Measurements from ENCODE around the gene CRACR2A.

Gene CRACR2A

GRCh38 chr12:3583656-3584334 is 169.1 kb downstream of the CRACR2A start:
- H3K27me3 ChIP-seq (ENCODE audit: insufficient read depth, poor library complexity, severe bottlenecking) = no peaks in the 10 kb centered on the region
- H3K4me3 ChIP-seq (ENCODE audit: severe bottlenecking) = no peak overlapping the region
- TF ChIP-seq CTCF (IDR thresholded peaks at IDR 0.05; ENCODE audit: poor library complexity, severe bottlenecking) = no peak
- DNase-seq (ENCODE audit: low spot score) (no peak), ATAC-seq (ENCODE audit: low read depth) (no peak)
- H3K4me1 ChIP-seq (ENCODE audit: insufficient read depth, poor library complexity, severe bottlenecking) = no peaks in the 10 kb centered on the region
- H3K9me3 ChIP-seq (ENCODE audit: severe bottlenecking) = no peaks in the 10 kb centered on the region
- H3K27ac ChIP-seq (ENCODE audit: poor library complexity, severe bottlenecking) = no peak overlapping the region
- H3K36me3 ChIP-seq (ENCODE audit: low read depth) = no peaks in the 10 kb centered on the region

- no peak for TF ChIP-seq CTCF (IDR thresholded peaks at IDR 0.05; ENCODE audit: poor library complexity, severe bottlenecking)
- H3K4me1 ChIP-seq (ENCODE audit: insufficient read depth, poor library complexity, severe bottlenecking) = no peaks in the 10 kb centered on the region
- no peaks in the 10 kb centered on the region for H3K36me3 ChIP-seq (ENCODE audit: low read depth)
- H3K4me3 ChIP-seq (ENCODE audit: severe bottlenecking) = no peak overlapping the region
- no peaks in the 10 kb centered on the region for H3K9me3 ChIP-seq (ENCODE audit: severe bottlenecking)
- no peaks in the 10 kb centered on the region for H3K27me3 ChIP-seq (ENCODE audit: insufficient read depth, poor library complexity, severe bottlenecking)
- H3K27ac ChIP-seq (ENCODE audit: poor library complexity, severe bottlenecking) = no peak overlapping the region
- DNase-seq (ENCODE audit: low spot score) (no peak), ATAC-seq (ENCODE audit: low read depth) (no peak)
Measured at GRCh38 chr12:3580094-3580749, 172.7 kb downstream of the CRACR2A start.

- DNase-seq (ENCODE audit: low spot score) (no peak), ATAC-seq (ENCODE audit: low read depth) (no peak)
- Histone ChIP-seq H3K9me3 (ENCODE audit: severe bottlenecking) (no peaks in the 10 kb centered on the region), H3K27ac (ENCODE audit: poor library complexity, severe bottlenecking) (no peak overlapping the region), H3K4me1 (ENCODE audit: insufficient read depth, poor library complexity, severe bottlenecking) (no peaks in the 10 kb centered on the region), H3K36me3 (ENCODE audit: low read depth) (no peaks in the 10 kb centered on the region), H3K27me3 (ENCODE audit: insufficient read depth, poor library complexity, severe bottlenecking) (no peaks in the 10 kb centered on the region), H3K4me3 (ENCODE audit: severe bottlenecking) (no peak overlapping the region)
- TF ChIP-seq CTCF (IDR thresholded peaks at IDR 0.05; ENCODE audit: poor library complexity, severe bottlenecking) = no peak
Measured at GRCh38 chr12:3579446-3580093, 173.3 kb downstream of the CRACR2A start.

GRCh38 chr12:3578557-3578956 is 174.4 kb downstream of the CRACR2A start:
- H3K36me3 ChIP-seq (ENCODE audit: low read depth) = no peaks in the 10 kb centered on the region
- H3K27me3 ChIP-seq (ENCODE audit: insufficient read depth, poor library complexity, severe bottlenecking) = no peaks in the 10 kb centered on the region
- no peaks in the 10 kb centered on the region for H3K9me3 ChIP-seq (ENCODE audit: severe bottlenecking)
- no peaks in the 10 kb centered on the region for H3K4me1 ChIP-seq (ENCODE audit: insufficient read depth, poor library complexity, severe bottlenecking)
- no peak for TF ChIP-seq CTCF (IDR thresholded peaks at IDR 0.05; ENCODE audit: poor library complexity, severe bottlenecking)
- H3K4me3 ChIP-seq (ENCODE audit: severe bottlenecking) = no peak overlapping the region
- no peak for ATAC-seq (ENCODE audit: low read depth)
- no peak for DNase-seq (ENCODE audit: low spot score)
- H3K27ac ChIP-seq (ENCODE audit: poor library complexity, severe bottlenecking) = no peak overlapping the region
